Measurements from ENCODE around the gene LRRC40. TPM values are rescaled to one million over a fixed set of nuclear protein-coding genes. Genes with fewer than 3 reads are reported as not detected.

Gene LRRC40
- total and polyA plus RNA-seq, 2 donors (not counting 3 experiments of a cell fraction or from before 2014, with no cell fraction given), result 8.1 to 21.1 TPM

DNA sequence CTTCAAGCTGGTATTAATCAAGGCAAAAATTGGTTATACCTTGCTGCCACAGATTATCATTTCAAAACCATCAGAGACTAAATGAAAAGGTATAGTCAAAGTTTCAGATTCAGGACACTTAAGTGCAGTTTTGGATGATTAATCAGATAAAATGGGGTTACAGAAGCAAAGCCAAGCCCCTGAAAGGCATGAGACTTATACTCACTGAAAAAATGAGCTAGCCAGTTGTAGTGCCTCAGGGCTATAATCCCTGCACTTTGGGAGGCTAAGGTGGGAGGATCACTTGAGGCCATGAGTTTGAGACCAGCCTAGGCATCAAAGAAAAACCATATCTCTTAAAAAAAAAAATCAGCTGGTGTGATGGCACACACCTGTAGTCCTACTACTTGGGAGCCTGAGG, 15.2 kb downstream of the LRRC40 start:
- intact Hi-C loops (cut with micrococcal nuclease), result no loop called here

More for the DNA sequence above, 15.2 kb downstream of the LRRC40 start:
- CTCF ChIA-PET, result interaction anchor here (1.6 kb wide), 2 partner anchors 17 to 95 kb away, joined by 3 read pairs; no protein-coding TSS in a partner anchor
- Histone ChIP-seq H3K9me3 (replicated peaks; ENCODE audit: control insufficient read depth, insufficient read depth, low read length) (no peaks in the 10 kb centered on the region), H3K4me1 (ENCODE audit: control insufficient read depth, extremely low read depth, insufficient read depth, low read length) (no peaks in the 10 kb centered on the region), H2AFZ (ENCODE audit: low read depth, low read length) (no peak overlapping the region), H3K9me1 (replicated peaks; ENCODE audit: control insufficient read depth, extremely low read depth, insufficient read depth, low read length) (no peaks in the 10 kb centered on the region), H3K4me2 (ENCODE audit: insufficient read depth, low read length) (no peak overlapping the region), H3K27me3 (ENCODE audit: control insufficient read depth in 2 of 2, insufficient read depth in 2 of 2, low read length in 2 of 2) (no peaks in the 10 kb centered on the region), H3K4me3 (replicated peaks in 1 of 3; ENCODE audit: insufficient read depth in 1 of 3, low read depth in 1 of 3, low read length in 3 of 3) (no peak overlapping the region), H3K79me2 (ENCODE audit: control insufficient read depth, insufficient read depth, low read length) (peaks cover 44% of the 10 kb centered on the region), H4K20me1 (replicated peaks; ENCODE audit: control insufficient read depth, extremely low read depth, insufficient read depth, low read length) (no peaks in the 10 kb centered on the region), H3K27ac (ENCODE audit: insufficient read depth, low read depth, low read length) (no peak overlapping the region), H3K9ac (replicated peaks; ENCODE audit: extremely low read depth, insufficient read depth, low read length) (no peak overlapping the region), H3K36me3 (ENCODE audit: control insufficient read depth in 2 of 2, extremely low read depth in 1 of 2, insufficient read depth in 2 of 2, low read length in 2 of 2) (no peaks in the 10 kb centered on the region)
- POLR2A ChIA-PET, result interaction anchor here (1.5 kb wide), 1 partner anchor 220 kb away, joined by 3 read pairs; no protein-coding TSS in a partner anchor
- DNase-seq (ENCODE audit: low read depth, low spot score) (no peak), FAIRE-seq (no peak)
- TF ChIP-seq EZH2 (IDR thresholded peaks at IDR 0.05; ENCODE audit: borderline replicate concordance, low read depth, low read length, severe bottlenecking) (no peak), MYC (IDR thresholded peaks at IDR 0.05; ENCODE audit: low read depth, low read length) (no peak), FOS (IDR thresholded peaks at IDR 0.05; ENCODE audit: borderline replicate concordance, insufficient read depth, low read length) (no peak), JUN (IDR thresholded peaks at IDR 0.05; ENCODE audit: borderline replicate concordance, insufficient read depth, insufficient read length, low read depth) (no peak), POLR2AphosphoS5 (IDR thresholded peaks at IDR 0.05; ENCODE audit: insufficient read depth, low read depth, low read length) (no peak), POLR2A (IDR thresholded peaks at IDR 0.05; ENCODE audit: low read depth, low read length) (no peak), GATA2 (IDR thresholded peaks at IDR 0.05; ENCODE audit: insufficient read depth, insufficient read length, low read depth, low read length) (no peak)
- TF ChIP-seq, protein P1, sequence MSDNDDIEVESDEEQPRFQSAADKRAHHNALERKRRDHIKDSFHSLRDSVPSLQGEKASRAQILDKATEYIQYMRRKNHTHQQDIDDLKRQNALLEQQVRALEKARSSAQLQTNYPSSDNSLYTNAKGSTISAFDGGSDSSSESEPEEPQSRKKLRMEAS (IDR thresholded peaks at IDR 0.05; ENCODE audit: insufficient read depth, insufficient read length), result no peak
- TF ChIP-seq, protein P2, sequence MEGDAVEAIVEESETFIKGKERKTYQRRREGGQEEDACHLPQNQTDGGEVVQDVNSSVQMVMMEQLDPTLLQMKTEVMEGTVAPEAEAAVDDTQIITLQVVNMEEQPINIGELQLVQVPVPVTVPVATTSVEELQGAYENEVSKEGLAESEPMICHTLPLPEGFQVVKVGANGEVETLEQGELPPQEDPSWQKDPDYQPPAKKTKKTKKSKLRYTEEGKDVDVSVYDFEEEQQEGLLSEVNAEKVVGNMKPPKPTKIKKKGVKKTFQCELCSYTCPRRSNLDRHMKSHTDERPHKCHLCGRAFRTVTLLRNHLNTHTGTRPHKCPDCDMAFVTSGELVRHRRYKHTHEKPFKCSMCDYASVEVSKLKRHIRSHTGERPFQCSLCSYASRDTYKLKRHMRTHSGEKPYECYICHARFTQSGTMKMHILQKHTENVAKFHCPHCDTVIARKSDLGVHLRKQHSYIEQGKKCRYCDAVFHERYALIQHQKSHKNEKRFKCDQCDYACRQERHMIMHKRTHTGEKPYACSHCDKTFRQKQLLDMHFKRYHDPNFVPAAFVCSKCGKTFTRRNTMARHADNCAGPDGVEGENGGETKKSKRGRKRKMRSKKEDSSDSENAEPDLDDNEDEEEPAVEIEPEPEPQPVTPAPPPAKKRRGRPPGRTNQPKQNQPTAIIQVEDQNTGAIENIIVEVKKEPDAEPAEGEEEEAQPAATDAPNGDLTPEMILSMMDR (IDR thresholded peaks at IDR 0.05; ENCODE audit: extremely low read depth in 1 of 2, insufficient read depth in 1 of 2, low read depth in 1 of 2, low read length in 2 of 2), result no peak
- dilution Hi-C loops (cut with MboI; ENCODE audit: extremely low pct_ligation_motif_present, low sequenced_read_pairs), result no loop called here
- BruUV-seq (replicated peaks), result no TSS peak
